GM12874 (cell line): ENCODE results near the gene FAT1.

ENCODE experiments used
- TF ChIP-seq, protein P1 (sequence below): IDR thresholded peaks from 2 replicates; pipeline ENCODE4 v1.5.1; 2011; ENCODE audit warnings: low read depth, mild to moderate bottlenecking, control low read depth, low read length, moderate library complexity; ENCODE audit not compliant: insufficient read depth

Gene FAT1

DNA sequence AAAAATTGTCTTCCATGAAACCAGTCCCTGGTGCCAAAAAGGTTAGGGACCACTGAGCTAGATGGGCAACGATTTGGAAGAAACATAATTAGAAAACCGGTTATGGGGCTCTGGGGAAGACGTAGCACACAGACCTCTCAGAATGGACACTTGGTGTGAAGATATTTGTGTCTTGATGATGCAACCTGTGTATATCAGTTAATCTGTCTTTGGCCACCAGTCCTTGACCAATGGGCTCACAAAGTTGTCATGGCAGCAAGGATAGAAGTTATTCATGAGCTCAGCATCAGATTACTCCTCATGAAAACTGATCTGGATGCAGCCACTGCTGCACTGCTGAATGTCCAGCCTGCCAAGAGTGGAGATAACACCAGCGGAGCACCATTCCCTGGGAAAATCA, 181.9 kb downstream of the FAT1 start:
- TF ChIP-seq, protein P1, sequence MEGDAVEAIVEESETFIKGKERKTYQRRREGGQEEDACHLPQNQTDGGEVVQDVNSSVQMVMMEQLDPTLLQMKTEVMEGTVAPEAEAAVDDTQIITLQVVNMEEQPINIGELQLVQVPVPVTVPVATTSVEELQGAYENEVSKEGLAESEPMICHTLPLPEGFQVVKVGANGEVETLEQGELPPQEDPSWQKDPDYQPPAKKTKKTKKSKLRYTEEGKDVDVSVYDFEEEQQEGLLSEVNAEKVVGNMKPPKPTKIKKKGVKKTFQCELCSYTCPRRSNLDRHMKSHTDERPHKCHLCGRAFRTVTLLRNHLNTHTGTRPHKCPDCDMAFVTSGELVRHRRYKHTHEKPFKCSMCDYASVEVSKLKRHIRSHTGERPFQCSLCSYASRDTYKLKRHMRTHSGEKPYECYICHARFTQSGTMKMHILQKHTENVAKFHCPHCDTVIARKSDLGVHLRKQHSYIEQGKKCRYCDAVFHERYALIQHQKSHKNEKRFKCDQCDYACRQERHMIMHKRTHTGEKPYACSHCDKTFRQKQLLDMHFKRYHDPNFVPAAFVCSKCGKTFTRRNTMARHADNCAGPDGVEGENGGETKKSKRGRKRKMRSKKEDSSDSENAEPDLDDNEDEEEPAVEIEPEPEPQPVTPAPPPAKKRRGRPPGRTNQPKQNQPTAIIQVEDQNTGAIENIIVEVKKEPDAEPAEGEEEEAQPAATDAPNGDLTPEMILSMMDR = no peak

DNA sequence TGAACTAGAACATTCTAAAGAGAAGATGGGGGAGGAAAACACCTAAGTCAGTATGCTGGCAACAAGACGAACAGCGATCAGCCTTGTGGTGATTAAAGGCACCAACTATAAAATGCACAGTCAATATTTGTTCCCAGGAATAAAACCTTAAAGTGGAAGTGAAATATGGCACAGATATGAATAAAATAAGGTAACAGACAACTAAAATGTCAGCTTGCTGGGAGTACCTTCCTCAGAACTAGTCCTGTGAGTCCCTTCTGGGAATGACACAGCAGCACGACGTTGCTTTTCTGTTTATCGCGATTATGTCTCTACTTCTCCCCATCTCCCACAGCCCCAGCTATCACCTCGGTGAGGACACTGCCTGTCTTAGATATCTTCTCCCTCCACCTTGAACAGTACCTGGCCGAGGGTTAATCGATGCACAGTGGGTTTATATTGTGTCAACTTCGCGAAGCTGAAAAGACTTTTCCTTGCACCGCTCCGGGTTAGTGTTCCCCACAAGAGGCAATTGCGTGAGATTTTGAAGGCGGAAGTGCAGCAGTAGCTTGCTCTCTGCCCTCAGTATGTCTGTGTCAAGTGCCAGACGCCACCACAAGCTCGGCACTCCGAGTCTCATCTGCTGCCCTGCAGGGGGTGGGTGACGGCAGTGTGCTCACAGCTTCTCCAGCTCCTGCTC, 185.7 kb downstream of the FAT1 start:
- TF ChIP-seq, protein P1 = no peak
